Activated CD8-positive, alpha-beta memory T cell treated with anti-CD3 and anti-CD28 coated beads, Interleukin-2, amount 50 U/mL, for 4 hours (primary cell): ENCODE measurements around the gene KRT85.
A peak's percentile ranks its signal among the peaks of the same experiment; 100 is the strongest.
"Not testable (repeated sequence)": the region's sequence is repeated elsewhere in the genome, so short reads cannot be mapped to it uniquely, and the experiment has no call there.

Experiments used
- DNase-seq: peaks from one replicate; pipeline ENCODE4 v3.0.0-alpha.2; 2020

The KRT85 gene

GRCh38 chr12:52347016-52347415 is 20.3 kb downstream of the KRT85 start:
- DNase-seq, result no peak

DNA sequence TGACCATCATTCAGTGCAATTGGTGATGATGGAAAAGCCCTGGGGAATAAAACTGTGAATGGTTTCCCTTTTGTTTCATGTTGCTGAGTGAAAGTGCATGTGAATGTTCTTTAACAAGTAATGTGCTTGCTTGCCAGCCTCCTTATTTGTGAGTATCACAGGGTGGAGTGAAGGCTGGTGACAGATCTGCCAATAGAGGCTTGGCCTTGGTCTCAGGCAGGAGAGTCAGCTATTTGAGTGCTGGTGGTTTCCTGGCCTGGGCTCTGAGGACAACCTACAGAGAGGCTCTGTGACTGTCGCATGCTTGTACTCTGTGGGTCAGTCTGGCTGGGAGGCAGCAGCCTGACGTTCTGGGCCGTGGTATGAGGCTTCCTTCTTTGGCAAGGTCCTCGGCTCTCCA is 20.7 kb downstream of the KRT85 start:
- no peak for DNase-seq

DNA sequence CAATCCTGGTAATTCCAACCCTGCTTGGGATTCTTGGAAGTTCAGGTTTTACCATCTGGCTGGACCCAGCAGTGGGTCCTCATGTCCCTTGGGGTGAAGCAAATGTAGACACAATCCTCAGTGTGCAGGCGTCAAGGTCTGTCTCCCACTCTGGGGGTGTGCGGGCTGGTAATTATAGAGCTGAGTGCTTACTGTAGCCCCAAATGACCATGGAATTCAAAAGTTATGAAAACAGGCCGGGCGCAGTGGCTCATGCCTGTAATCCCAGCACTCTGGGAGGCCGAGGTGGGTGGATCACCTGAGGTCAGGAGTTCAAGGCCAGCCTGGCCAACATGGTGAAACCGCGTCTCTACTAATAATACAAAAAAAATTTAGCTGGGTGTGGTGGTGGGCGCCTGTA is 22.2 kb downstream of the KRT85 start:
- not testable (repeated sequence) for DNase-seq

DNA sequence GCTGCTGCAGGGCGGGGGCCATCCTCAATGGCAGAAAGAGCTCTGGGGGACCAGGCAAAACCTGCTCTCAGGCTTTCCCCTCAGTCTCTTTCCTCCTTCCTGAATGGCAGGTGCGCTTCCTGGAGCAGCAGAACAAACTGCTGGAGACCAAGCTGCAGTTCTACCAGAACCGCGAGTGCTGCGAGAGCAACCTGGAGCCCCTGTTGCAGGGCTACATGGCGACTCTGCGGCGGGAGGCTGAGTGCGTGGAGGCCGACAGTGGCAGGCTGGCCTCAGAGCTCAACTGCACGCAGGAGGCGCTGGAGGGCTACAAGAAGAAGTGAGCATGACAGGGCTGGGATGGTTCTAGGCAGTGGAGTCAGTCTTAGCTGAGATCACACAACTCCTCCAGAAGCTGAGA is 23.2 kb downstream of the KRT85 start:
- DNase-seq, result no peak

DNA sequence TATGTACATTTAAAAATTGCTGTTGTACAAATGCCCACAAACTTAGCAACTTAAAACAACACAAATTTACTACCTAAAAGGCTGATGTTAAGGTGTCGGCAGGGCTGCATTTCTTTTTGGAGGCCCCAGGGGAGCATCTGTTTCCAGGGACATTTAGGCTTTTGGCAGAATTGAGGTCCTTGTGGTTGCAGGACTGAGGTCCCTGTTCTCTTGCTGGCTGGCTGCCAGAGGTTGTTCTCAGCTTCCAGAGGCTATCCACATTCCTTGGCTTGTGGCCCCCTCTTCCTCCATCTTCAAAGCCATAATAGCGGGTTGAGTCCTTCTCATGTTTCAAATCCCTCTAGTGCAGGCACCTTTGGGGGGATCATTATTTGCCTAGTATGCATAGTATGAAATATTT is 23.7 kb downstream of the KRT85 start:
- DNase-seq, result no peak

DNA sequence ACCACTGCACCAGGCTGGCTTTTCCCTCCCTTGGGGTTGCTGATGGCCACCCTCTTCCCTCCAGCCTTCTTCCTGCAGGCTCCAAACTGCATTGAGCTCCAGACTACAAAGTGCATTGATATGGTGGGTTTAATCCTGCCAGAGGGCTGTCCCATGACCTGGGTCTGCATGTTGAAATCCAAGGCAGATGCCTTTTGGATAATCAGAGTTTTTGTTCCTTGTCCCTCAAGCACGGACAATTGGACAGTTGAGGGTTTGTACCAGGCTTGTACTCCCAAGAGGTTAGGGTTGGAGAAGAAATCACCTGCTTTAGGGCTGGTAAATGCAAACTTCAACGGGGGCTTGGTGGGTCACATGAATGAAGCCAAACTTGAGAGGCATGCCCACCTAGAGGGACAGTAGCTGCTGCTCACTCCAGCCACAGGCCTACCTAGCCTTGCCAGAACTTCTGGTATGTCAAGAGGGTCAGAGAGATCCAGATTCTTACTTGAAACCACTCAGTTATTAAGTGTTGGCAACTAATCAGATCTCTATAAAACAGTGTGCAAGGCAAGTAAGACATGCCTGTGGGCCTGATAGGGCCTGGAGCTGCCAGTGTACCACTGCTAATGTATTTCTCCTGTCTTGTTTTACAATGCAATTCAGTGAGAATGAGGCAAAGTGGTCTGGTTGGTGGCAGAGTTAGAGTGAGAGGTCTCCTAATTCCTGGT is 24.3 kb downstream of the KRT85 start:
- no peak for DNase-seq

DNA sequence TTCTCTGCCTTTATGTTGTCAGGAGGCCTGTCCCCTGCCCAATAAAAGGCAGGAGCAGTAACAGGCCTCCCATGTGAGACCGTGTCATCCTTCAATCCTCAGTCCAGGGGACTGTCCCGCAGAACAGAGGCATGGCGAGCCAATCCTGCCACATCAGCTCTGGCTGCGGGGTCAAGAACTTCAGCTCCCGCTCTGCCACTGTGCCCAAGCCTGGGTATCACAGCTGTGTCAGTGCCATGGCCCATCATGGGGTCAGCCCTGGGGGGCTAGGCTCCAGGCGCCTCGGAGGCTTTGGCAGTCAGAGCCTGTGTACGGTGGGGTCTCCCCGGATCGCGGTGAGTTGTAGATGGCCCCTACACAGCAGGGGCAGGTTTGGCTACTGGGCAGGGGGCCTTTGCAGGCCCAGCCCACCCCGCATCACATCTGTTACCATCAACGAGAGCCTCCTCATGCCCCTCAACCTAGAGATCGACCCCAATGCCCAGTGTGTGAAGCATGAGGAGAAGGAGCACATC is 26.2 kb downstream of the KRT85 start:
- DNase-seq, result no peak

DNA sequence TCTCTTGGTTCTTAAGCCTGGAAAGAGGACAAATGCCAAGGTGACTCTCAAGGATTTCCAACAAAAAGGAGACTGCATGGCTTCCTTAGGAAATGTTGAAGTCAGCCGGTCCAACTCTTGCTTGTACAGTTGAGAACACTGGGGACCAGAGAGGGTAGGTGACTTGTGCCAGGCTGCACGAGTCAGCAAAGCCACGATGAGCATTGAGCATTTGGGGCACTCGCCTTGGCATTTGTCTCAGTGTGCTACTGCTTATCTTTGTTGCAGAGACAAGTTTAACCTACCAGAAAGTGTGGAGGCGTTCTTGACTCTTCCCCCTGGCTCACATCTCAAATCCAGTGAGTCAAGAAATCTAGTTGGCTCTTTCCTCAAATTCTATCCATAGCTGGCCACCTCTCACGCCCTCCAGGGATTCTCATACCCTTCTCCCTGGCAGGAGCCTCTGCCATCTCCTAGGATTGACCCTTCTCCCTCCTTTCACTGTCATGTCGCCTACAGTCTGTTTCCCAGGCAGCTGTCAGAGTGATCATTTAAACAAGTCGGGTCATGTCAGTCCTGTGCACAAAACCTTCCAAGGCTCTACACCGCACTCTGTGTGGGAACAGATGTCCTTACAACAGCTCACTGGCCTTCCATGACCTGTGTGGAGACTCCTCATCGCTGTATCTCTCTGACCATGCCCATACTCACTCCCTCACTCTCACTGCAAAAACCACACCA is 28.9 kb downstream of the KRT85 start:
- no peak for DNase-seq

DNA sequence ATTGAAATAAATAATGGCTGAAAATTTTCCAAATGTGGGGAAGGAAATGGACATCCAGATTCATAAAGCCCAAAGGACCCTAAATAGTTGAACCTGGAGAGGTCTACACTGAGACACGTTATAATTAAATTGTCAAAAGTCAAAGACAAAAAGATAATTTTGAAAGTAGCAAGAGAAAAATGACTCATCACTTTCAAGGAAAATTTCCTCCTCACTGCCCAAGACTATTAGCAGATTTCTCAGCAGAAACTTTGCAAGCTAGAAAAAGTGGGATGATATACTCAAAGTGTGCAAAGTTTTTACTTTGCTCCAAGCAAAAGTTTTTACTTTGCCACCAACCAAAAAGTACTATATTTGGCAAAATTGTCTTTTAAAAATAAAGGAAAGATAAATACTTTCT is 30.2 kb downstream of the KRT85 start:
- DNase-seq, result no peak

DNA sequence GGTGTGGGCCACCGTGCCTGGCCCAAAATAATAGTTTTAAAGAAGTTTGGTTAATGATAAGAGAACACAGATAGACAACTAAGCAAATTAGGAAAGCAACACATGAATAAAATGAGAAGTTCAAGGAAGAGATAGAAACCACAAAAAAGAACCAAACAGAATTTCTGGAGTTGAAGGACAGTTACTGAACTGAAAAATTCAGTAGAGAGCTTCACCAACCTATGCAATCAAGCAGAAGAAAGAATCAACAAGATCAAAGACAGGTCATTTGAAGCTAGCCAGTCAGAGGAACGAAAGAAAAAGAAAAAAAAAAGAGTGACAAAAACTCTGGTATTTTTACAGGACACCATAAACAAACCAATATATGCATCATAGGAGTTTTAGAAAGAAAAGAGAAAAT is 30.6 kb downstream of the KRT85 start:
- DNase-seq, result no peak

DNA sequence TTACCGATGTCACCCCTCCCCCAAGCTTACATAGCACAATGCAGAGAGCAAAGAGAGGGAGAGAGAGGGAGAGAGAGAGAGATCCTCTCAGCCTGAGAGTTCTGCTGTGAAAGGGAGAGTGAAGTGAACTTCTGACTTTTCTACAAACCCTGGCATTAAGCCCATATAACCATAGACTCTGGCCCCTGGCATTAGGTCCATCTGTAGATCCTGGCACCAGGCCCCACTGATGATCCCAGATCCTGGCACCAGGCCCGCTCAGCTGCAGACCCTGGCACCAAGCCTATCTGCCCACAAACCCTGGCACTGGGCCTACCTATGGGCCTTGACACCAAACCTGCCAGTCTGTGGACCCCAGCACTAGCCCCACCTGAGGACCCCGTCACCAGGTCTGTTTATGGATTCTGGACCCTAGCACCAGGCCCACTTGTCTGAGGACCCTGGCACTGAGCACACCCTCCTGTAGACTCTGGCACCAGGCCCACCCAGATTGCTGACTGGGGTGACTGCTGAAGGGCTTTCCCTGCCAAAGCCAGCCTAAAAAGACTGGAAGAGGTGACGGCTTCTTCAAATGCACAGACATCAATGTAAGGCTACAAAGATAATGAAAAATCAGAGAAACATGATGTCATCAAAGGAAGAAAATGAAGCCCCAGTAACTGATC is 31.6 kb downstream of the KRT85 start:
- DNase-seq, result no peak

- no peak for DNase-seq
These were observed 33.1 kb downstream of the KRT85 start for GRCh38 chr12:52334185-52334584.

DNA sequence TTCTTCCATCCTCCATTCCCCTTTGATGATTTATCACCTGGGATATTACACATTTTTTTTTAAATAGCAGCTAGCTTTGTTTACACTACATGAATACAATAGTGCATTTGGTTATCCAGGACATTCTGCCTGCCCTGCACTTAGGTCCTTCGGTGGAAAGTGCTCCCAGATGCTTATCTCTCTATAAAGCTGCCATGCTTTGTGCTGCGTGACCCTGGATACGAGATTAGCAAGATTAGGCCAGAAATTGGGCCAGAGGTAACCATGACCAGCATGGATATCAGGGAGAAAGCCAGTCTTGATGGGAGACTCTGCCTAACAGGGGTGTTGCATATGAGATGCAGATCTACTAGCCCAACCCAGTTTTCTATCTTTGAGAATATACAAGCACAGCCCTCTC is 34.0 kb downstream of the KRT85 start:
- no peak for DNase-seq

- DNase-seq, result no peak
These were observed 34.9 kb downstream of the KRT85 start for GRCh38 chr12:52332381-52332780.

GRCh38 chr12:52331833-52332232 is 35.4 kb downstream of the KRT85 start:
- DNase-seq, result no peak

GRCh38 chr12:52331039-52331438 is 36.2 kb downstream of the KRT85 start:
- no peak for DNase-seq

DNA sequence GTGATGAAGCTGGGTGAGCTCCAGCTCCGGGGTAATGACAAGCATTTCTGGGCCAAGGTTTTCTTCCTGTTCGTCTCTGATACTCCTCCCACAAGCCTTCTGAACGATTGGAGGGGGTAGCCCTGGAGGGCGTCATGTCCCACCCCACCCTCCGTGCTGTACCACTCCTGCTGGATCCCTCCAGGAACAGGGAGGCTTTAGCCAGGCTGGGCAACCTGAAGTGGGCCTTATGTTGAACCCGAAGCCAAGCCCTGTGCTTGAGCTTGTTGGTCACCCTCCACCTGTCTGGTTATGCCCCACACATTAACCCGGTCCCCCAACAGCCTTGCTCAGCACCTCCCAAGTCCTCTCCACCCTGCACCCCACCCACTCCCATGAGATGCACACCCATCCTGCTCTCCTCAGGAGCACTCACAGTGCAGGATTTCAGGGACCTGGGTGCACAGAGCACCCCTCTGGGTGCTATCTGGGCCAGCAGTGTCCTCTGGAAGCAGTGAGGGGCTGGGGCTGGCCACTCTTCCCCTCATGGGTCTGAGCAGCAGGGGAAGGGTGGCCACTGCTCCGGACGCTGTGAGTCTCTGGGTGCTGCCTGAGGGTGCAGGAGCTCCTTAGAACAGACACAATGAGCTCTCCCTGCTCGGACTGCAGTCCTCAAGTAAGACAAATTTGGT is 39.3 kb downstream of the KRT85 start:
- DNase-seq, result no peak

DNA sequence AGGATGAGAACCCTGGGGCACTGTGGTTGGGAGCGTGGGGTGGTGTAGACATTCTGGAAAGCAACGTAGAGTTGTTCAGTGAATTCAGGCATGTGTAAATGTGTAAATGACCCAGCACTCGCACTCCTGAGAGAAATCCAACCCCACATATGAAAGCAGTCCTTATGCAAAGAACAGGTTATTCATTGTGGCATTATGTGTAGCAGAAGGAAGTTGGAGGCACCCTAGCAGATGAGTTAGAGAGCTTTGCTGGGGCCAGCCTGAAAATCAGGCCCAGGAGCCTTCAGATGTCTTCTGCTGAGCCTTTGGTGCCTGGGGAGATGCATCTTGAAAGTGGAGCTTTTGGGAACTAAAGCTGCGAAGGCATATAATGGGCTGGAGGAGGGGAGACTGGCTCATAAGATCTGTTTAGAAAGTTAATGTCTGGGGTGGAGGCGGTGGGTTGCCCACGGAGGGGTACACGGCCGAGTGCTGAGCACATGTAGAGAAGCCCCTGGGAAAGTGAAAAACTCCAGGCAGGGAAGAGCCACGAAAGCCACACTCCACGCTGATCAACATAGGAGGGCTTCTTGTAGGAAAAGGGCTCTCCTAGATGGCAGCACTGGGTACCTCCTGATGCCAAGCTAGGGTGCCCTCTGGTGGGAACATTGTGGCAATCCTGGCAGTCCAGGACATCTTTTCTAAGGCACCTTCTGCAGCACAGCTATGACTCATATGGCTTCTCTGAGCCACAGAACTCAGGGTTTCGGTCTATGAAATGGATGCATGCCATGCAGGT is 40.0 kb downstream of the KRT85 start:
- peak; percentile 78 for DNase-seq

DNA sequence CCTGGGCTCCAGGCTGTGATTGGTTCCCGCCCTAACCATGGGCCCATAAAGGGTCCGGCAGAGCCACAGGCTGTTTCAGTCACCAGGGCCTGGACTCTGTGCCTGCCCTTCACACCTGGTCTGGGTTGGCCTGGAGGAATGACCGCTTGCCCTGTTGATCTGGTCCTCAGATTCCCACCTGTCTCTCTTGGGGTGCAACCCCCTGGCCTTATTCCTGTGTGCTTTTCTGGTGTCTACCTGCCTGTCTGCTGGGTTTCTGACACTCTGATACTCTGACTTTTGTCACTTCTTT is 43.2 kb downstream of the KRT85 start:
- DNase-seq, result no peak

DNA sequence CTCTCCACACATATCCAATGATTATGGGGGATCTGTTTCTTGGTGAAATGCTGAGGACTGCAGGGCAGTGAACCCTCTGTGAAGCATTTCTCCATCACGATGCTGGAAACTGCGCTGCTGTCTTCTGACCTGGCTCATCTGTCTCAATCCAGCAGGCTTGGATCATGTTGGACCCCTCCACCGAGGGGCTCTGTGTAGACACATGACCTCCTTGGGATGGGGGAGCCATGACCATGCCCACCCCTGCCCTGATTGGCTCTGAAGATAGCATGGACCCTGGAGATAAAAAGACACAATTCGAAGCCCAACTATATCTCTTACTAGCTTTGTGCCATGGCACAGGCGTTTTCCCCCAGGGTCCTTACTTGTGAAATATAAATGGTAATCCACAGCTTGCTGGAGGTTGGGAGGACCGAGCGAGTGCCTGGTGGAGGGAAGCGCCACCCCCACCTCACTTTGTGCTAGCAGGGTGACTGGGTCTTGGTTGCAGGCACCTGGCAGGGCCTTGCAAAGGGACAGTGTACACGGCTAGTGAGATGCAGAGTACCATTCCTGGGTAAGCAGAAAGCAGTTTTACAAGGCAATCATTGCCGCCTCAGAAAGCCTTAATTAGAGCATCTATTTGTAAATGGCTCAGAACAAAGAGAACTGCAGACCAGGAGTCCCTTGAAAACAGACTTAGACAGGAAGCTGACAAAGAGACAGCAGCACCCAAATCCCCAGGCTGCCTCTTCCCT is 43.7 kb downstream of the KRT85 start:
- DNase-seq, result no peak

- no peak for DNase-seq
These were observed 44.3 kb downstream of the KRT85 start for GRCh38 chr12:52323001-52323400.

GRCh38 chr12:52322069-52322468 is 45.2 kb downstream of the KRT85 start:
- DNase-seq, result no peak
